ENCODE data around the gene UTP11.

UTP11 gene

DNA sequence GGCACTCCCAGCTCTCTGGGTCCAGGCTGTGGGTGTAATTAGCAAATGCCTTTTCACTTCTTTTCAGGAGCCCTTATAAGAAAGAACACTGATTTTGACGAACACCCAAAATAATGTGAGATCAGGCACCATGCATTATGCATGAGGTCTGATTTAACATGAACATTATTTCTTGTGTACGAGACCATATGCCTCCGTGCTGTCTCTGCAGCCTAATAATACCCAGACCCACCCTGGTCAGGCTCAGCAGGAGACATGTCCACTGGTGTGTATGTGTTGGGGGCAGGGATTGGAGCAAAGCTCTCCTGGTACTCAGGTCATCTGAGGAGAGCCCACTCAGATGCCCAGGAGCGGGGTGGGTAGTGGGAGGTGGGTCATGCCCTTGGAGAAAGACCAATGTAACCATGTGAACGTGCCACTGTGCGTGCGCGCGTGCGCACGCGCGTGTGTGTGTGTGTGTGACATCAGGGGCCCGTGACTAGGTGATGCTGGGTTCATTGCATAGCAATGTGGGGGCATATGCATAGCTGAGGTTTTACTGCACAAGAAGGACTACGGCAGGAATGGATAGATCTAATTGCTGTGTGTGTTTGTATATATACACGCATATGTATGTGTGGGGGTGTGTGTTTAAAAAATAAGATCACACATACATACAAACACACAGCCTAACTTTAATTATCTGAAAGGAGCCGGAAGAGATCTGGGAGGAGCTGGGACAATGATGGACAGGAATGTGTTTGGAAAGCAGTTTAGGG is 27.0 kb downstream of the UTP11 start:
- Histone ChIP-seq H3K36me3 (replicated peaks) (no peaks in the 10 kb centered on the region), H3K4me1 (no peaks in the 10 kb centered on the region), H3K9me3 (no peaks in the 10 kb centered on the region), H3K27me3 (ENCODE audit: low read depth) (no peaks in the 10 kb centered on the region), H3K4me3 (no peak overlapping the region)
- no peak for DNase-seq (ENCODE audit: low spot score in 2 of 2)
- in situ Hi-C loops (cut with MboI; ENCODE audit: low sequenced_read_pairs): loop anchor here (10.0 to 25.0 kb wide), 2 partner anchors 548 to 775 kb away; no protein-coding TSS in a partner anchor

DNA sequence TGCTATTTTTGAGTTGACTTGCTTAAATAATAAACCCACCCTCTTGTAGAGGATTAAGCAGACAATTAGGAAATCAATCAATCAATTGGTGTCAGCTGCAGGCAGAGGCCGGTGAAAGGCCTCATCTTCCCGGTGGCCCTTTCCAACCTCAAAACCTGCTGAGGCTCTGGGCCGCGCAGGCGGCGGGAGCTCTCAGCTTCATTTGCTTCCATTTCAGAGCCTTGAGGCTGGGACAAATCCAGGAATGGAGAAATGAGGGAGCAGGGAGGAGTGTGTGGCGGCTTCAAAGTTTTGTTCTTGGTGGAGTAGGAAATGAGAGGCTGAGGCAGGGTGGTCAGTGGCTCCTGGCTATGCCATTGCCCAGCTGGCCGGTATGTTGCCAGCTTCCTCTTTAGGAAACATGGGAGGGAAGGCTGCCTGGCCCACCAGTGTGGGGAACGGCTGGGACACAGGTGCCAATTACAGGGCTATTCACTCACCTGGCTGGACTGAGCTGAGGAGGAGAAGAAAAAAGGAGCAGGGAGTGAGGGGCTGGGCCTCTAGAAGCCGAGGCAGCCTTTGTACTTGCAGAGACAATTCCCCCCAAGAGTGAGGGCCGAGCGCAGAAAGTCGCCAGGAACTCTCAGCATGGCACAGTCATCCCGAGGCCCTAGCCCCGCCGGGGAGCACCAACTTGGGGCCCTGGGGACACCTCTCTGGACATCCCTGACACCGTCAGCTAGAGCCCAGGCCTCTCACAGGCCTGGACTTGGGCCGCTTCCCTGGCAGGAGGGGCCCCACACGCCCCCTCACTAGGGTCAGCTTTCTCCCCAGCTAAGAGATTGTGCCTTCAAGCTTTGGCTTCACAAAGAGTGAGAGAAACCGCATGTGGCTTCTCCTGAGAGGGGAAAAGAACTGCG is 29.7 kb downstream of the UTP11 start:
- Histone ChIP-seq H3K27me3 (ENCODE audit: low read depth) (no peaks in the 10 kb centered on the region), H3K4me3 (no peak overlapping the region), H3K9me3 (no peaks in the 10 kb centered on the region), H3K4me1 (no peaks in the 10 kb centered on the region), H3K36me3 (replicated peaks) (no peaks in the 10 kb centered on the region)
- in situ Hi-C loops (cut with MboI; ENCODE audit: low sequenced_read_pairs): loop anchor here (25.0 kb wide), 1 partner anchor 545 kb away; no protein-coding TSS in a partner anchor
- peak; percentile 41 to 48 for DNase-seq (ENCODE audit: low spot score in 2 of 2)

DNA sequence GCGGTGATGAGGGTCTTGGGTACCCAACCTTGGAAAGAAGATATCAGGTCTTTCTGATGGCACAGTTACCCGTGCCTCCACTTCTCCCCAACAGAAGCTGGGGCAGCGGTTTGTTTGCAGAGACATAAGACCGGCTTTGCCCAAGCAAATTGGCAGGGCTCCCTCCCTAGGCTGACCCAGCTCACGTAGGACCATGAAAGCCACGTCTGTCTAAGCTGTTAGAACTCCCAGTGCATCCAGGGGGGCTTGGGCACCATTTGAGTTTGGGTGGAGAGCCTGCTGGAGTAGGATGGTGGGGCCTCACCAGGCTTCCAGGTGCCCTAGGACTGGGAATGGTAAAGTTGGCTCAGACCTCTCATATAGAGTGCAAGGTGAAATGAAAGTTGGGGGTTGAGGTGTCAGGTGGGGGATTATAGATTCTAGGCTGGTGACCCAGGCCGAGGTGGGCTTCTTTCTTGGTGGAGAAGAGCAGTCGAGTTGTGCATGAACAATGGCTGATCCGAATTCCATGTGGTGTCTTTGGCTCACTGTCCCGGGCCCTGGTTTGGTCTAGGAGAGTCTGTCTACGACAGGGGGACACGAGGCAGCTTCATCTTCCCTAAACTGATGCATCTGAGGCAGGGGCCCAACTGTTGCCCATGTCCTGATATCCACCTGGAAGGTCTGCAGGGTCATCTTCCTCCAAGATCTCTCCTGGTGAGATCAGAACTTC is 30.7 kb downstream of the UTP11 start:
- H3K36me3 ChIP-seq (replicated peaks): no peaks in the 10 kb centered on the region
- no peak overlapping the region for H3K4me3 ChIP-seq
- H3K4me1 ChIP-seq: no peaks in the 10 kb centered on the region; the same call in 1 of the 2 replicates
- in situ Hi-C loops (cut with MboI; ENCODE audit: low sequenced_read_pairs): loop anchor here (25.0 kb wide), 1 partner anchor 544 kb away; no protein-coding TSS in a partner anchor
- H3K27me3 ChIP-seq (ENCODE audit: low read depth): peaks cover 3% of the 10 kb centered on the region; the same call in 1 of the 2 replicates
- no peak for DNase-seq (ENCODE audit: low spot score in 2 of 2)
- no peaks in the 10 kb centered on the region for H3K9me3 ChIP-seq

DNA sequence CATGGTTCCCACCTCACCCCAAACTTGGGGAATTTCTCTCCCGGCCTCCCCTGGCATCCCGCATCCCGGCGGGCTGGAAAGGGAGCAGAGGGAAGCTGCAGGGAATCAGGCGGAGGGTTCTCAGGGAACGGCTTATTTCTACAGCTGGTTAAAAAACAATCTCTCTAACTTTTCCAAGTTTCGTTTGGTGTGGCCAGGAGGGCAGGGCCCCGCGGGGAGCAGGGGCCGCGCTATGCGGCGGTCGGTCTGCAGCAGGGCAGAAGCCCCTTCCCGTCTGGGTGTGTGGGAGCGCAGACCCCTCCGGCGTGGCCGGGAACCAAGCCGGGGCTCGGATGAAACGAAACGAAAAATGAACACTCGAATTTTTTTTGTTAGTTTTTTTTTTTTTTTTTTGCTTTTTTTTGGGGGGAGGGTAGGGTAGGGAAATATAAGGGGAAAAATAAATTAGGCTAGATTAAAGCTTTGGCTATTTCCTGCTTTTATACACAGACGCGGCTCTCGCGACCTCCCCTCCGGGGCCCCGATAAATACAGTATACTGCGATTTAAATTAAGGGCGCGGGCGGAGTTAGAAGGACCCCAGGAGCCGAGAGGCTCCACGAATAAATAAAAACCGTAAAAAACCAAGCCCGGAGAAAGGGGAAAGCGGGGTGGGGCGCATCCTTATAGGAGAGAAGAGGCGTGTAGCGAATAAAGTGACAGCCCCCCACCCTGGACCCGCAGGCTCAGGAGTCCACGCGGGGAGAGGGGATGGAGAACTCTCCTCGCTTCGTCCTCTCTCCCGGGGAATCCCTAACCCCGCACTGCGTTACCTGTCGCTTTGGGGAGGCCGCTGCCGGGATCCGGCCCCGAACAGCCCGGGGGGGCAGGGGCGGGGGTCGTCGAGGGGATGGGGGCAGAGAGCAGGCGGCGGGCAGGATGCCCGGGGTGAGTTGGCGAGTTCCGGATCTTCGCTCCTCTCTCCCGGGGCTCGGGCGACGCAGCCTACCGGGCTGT is 32.0 kb downstream of the UTP11 start:
- no peak for DNase-seq (ENCODE audit: low spot score in 2 of 2)
- H3K4me3 ChIP-seq: no peak overlapping the region
- no peaks in the 10 kb centered on the region; the same call in 1 of the 2 replicates for H3K4me1 ChIP-seq
- in situ Hi-C loops (cut with MboI; ENCODE audit: low sequenced_read_pairs): loop anchor here (25.0 kb wide), 1 partner anchor 543 kb away; no protein-coding TSS in a partner anchor
- H3K9me3 ChIP-seq: no peaks in the 10 kb centered on the region
- H3K36me3 ChIP-seq (replicated peaks): no peaks in the 10 kb centered on the region
- peaks cover 3% of the 10 kb centered on the region; the same call in 1 of the 2 replicates for H3K27me3 ChIP-seq (ENCODE audit: low read depth)

- Histone ChIP-seq H3K36me3 (replicated peaks) (no peaks in the 10 kb centered on the region), H3K9me3 (no peaks in the 10 kb centered on the region), H3K4me3 (no peak overlapping the region), H3K27me3 (ENCODE audit: low read depth) (peaks cover 3% of the 10 kb centered on the region; the same call in 1 of the 2 replicates), H3K4me1 (no peaks in the 10 kb centered on the region; the same call in 1 of the 2 replicates)
- DNase-seq (ENCODE audit: low spot score in 2 of 2): no peak
- in situ Hi-C loops (cut with MboI; ENCODE audit: low sequenced_read_pairs): loop anchor here (25.0 kb wide), 1 partner anchor 542 kb away; no protein-coding TSS in a partner anchor
Measured at GRCh38 chr1:38045401-38046332, 33.1 kb downstream of the UTP11 start.

DNA sequence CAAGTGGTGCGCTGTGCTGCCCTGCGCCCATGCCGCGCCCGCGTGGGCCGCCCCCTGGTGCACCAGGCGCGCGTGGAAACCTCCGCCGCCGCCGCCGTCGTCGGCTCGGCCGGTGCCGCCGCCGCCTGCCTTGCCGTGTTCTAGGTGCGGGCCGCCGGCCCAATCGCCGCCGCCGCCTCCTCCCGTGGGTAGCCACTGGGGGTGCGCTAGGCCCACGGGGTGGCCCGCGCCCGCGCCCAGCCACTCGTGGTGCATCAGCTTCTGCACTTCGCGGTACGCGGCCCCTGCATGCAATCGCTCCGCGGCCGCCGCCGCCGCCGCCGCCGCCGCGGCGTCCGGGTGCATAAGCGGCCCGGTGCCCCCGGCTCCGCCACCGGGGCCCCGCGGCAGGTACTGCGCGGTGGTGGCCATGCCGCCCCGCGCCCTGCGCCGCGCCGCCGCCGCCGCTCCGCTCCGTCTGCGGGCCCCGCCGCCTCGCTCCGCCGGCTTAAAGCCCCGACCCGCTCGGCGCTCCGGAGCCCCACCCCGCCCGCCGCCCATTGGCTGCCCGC is 33.9 kb downstream of the UTP11 start, which contains the start of gene POU3F1:
POU3F1 (minus strand) TSS at position 461 of the 551 bp plus-strand sequence; CDS start at position 411, 50 bp downstream.
- H3K36me3 ChIP-seq (replicated peaks): no peaks in the 10 kb centered on the region
- DNase-seq (ENCODE audit: low spot score in 2 of 2): no peak

GRCh38 chr1:38046884-38047602 is 34.5 kb downstream of the UTP11 start:
- Histone ChIP-seq H3K4me1 (no peaks in the 10 kb centered on the region; the same call in 1 of the 2 replicates), H3K9me3 (no peaks in the 10 kb centered on the region), H3K4me3 (peak overlapping the region; percentile 50), H3K27me3 (ENCODE audit: low read depth) (peaks cover 3% of the 10 kb centered on the region; the same call in 1 of the 2 replicates), H3K36me3 (replicated peaks) (no peaks in the 10 kb centered on the region)
- in situ Hi-C loops (cut with MboI; ENCODE audit: low sequenced_read_pairs): loop anchor here (25.0 kb wide), 1 partner anchor 540 kb away; no protein-coding TSS in a partner anchor
- peak; percentile 76 to 94 for DNase-seq (ENCODE audit: low spot score in 2 of 2)

More for the DNA sequence above, 33.9 kb downstream of the UTP11 start, which contains the start of gene POU3F1:
- Histone ChIP-seq H3K4me1 (no peaks in the 10 kb centered on the region; the same call in 1 of the 2 replicates), H3K9me3 (no peaks in the 10 kb centered on the region), H3K4me3 (peak within 1 kb of the TSS; percentile 50), H3K27me3 (ENCODE audit: low read depth) (peaks cover 3% of the 10 kb centered on the region; the same call in 1 of the 2 replicates)
- in situ Hi-C loops (cut with MboI; ENCODE audit: low sequenced_read_pairs): loop anchor here (25.0 kb wide), 1 partner anchor 541 kb away; no protein-coding TSS in a partner anchor

GRCh38 chr1:38047603-38048141 is 35.1 kb downstream of the UTP11 start:
- in situ Hi-C loops (cut with MboI; ENCODE audit: low sequenced_read_pairs): loop anchor here (25.0 kb wide), 1 partner anchor 540 kb away; no protein-coding TSS in a partner anchor
- peak overlapping the region; percentile 50 for H3K4me3 ChIP-seq

GRCh38 chr1:38050397-38051078 is 38.0 kb downstream of the UTP11 start:
- DNase-seq (ENCODE audit: low spot score in 2 of 2): no peak
- no peaks in the 10 kb centered on the region; the same call in 1 of the 2 replicates for H3K4me1 ChIP-seq
- in situ Hi-C loops (cut with MboI; ENCODE audit: low sequenced_read_pairs): no loop called here
- peaks cover 3% of the 10 kb centered on the region; the same call in 1 of the 2 replicates for H3K27me3 ChIP-seq (ENCODE audit: low read depth)
- no peaks in the 10 kb centered on the region for H3K9me3 ChIP-seq
- H3K36me3 ChIP-seq (replicated peaks): no peaks in the 10 kb centered on the region
- no peak overlapping the region for H3K4me3 ChIP-seq

More at GRCh38 chr1:38047603-38048141, 35.1 kb downstream of the UTP11 start:
- Histone ChIP-seq H3K27me3 (ENCODE audit: low read depth) (peaks cover 3% of the 10 kb centered on the region; the same call in 1 of the 2 replicates), H3K4me1 (no peaks in the 10 kb centered on the region; the same call in 1 of the 2 replicates), H3K9me3 (no peaks in the 10 kb centered on the region), H3K36me3 (replicated peaks) (no peaks in the 10 kb centered on the region)
- DNase-seq (ENCODE audit: low spot score in 2 of 2): peak in 1 of 2 experiments; percentile 36
